CD4-positive, alpha-beta T cell (primary cell): Measurements from ENCODE around the gene RMDN2. TPM values are rescaled to one million over a fixed set of nuclear protein-coding genes. Genes with fewer than 3 reads are reported as not detected.

Experiments
- ATAC-seq: fragments of 200-7000 bp; cut with Tn5 transposase; one replicate; pipeline ENCODE4 v1.10.0; 2022; ENCODE audit warnings: mild to moderate bottlenecking; ENCODE audit not compliant: poor library complexity
- CTCF ChIA-PET: fragments of 350-600 bp; sonication (Branson Sonifier 250); formaldehyde crosslinking; loops from one replicate; lab custom pipeline; 2021; ENCODE audit warnings: antibody characterized with exemption, inconsistent platforms; lab: Charles Lee
- POLR2A ChIA-PET: fragments of 350-600 bp; sonication (Branson Sonifier 250); formaldehyde crosslinking; loops from one replicate; lab custom pipeline; 2021; ENCODE audit warnings: antibody characterized with exemption, inconsistent platforms; lab: Charles Lee
- DNase-seq, 14 experiments: peaks; one replicate each; pipeline ENCODE4 v3.0.0-alpha.2; 2013 to 2020; ENCODE audit warnings: mixed read lengths in 2 of 14
- H3K27ac ChIP-seq, 2 donors: one replicate each; pipeline versions ENCODE4 v1.5.1 to v1.7.0; 2013; ENCODE audit warnings: low read length in 2 of 2, low read depth in 1 of 2, mild to moderate bottlenecking in 1 of 2
- H3K27me3 ChIP-seq, 2 experiments: 1 replicate in 1 of 2; 2 replicates in 1 of 2; pipeline versions ENCODE4 v1.6.1 to v1.7.0; 2013; ENCODE audit warnings: low read length in 2 of 2, control low read depth in 1 of 2, mild to moderate bottlenecking in 1 of 2, moderate library complexity in 1 of 2; ENCODE audit not compliant: insufficient read depth in 2 of 2, control insufficient read depth in 1 of 2
- H3K36me3 ChIP-seq: one replicate; pipeline ENCODE4 v1.6.1; 2013; ENCODE audit warnings: low read length, control low read depth; ENCODE audit not compliant: insufficient read depth
- H3K4me1 ChIP-seq: one replicate; pipeline ENCODE4 v1.6.1; 2013; ENCODE audit warnings: low read length, control low read depth; ENCODE audit not compliant: insufficient read depth
- H3K4me3 ChIP-seq: one replicate; pipeline ENCODE4 v1.5.1; 2013; ENCODE audit warnings: mild to moderate bottlenecking, low read length, moderate library complexity
- H3K9me3 ChIP-seq, 2 experiments: 1 replicate in 1 of 2; 2 replicates in 1 of 2; pipeline versions ENCODE4 v1.6.1 to v1.7.0; 2013; ENCODE audit warnings: low read length in 2 of 2, mild to moderate bottlenecking in 2 of 2, control low read depth in 1 of 2, moderate library complexity in 1 of 2; ENCODE audit not compliant: control insufficient read depth in 1 of 2, insufficient read depth in 1 of 2
- H3K27ac Mint-ChIP-seq: one replicate; pipeline ENCODE4 v1.8.0; 2020; ENCODE audit warnings: mixed read lengths
- H3K27me3 Mint-ChIP-seq: one replicate; pipeline ENCODE4 v1.8.0; 2021; ENCODE audit warnings: mixed read lengths
- H3K36me3 Mint-ChIP-seq: one replicate; pipeline ENCODE4 v1.8.0; 2021; ENCODE audit warnings: low read depth, mixed read lengths
- H3K4me1 Mint-ChIP-seq: one replicate; pipeline ENCODE4 v1.8.0; 2021; ENCODE audit warnings: low read depth, mixed read lengths
- H3K4me3 Mint-ChIP-seq: one replicate; pipeline ENCODE4 v1.8.0; 2020; ENCODE audit warnings: mild to moderate bottlenecking, mixed read lengths
- H3K9me3 Mint-ChIP-seq: one replicate; pipeline ENCODE4 v1.8.0; 2020; ENCODE audit warnings: mixed read lengths
- intact Hi-C, 2 experiments: fragments of 100-400 bp; cut with DNase I in 1 of 2; cut with micrococcal nuclease in 1 of 2; formaldehyde crosslinking; loops; one replicate each; pipeline versions ENCODE4 v1.15.1 to v1.9.0; 2023 to 2025; cut with DNase I, micrococcal nuclease
- total RNA-seq, 174 experiments: library from RNA in 2 of 174; stranded (reverse) in 2 of 174; gene quantifications; one replicate each; pipeline ENCODE4 v1.2.3 and lab custom pipeline; 2021 to 2026
- TF ChIP-seq, protein P1 (sequence below): fragments of 200-600 bp; IDR thresholded peaks from one replicate; pipeline ENCODE4 v1.8.0; 2022; ENCODE audit warnings: antibody characterized with exemption, mild to moderate bottlenecking

RMDN2 gene
- total RNA-seq, 2 experiments from 2014 or later = 2.4 to 3.3 TPM

DNA sequence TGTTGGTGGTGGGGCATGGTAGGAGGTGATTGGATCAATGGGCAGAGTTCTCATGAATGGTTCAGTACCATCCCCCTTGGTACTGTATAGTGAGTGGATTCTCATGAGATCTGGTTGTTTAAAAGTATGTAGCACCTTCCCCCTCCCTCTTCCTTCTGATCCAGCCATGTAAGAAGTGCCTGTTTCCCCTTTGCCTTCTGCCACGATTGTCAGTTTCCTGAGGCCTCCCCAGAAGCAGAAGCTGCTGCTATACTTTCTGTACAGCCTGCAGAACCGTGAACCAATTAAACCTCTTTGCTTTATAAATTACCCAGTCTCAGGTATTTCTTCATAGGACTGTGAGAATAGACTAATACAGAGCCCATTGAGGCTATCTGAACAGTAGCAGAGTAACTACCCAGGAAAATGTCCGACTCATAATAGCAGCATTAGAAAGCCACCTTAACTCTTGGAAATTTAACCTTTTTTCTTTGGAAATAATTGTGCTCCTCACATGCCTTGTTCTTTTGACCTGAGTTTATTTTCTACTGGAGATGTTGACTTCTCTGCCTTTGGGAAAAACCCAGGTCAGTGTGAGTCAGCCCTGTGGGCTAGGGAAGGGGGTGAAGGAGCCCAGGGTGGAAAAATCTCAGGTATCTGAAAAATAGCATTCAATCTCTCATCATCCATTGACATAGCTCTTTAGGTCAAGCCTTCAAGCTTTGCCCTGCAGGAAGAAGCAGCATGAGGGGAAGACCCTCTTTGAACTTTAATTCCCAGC, 132.7 kb downstream of the RMDN2 start:
- TF ChIP-seq, protein P1, sequence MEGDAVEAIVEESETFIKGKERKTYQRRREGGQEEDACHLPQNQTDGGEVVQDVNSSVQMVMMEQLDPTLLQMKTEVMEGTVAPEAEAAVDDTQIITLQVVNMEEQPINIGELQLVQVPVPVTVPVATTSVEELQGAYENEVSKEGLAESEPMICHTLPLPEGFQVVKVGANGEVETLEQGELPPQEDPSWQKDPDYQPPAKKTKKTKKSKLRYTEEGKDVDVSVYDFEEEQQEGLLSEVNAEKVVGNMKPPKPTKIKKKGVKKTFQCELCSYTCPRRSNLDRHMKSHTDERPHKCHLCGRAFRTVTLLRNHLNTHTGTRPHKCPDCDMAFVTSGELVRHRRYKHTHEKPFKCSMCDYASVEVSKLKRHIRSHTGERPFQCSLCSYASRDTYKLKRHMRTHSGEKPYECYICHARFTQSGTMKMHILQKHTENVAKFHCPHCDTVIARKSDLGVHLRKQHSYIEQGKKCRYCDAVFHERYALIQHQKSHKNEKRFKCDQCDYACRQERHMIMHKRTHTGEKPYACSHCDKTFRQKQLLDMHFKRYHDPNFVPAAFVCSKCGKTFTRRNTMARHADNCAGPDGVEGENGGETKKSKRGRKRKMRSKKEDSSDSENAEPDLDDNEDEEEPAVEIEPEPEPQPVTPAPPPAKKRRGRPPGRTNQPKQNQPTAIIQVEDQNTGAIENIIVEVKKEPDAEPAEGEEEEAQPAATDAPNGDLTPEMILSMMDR = no peak
- H3K36me3 ChIP-seq = no peaks in the 10 kb centered on the region
- Mint-ChIP-seq H3K4me3 (no peak overlapping the region), H3K27me3 (peaks cover 34% of the 10 kb centered on the region), H3K4me1 (peaks cover 6% of the 10 kb centered on the region), H3K9me3 (no peaks in the 10 kb centered on the region), H3K27ac (no peak overlapping the region), H3K36me3 (no peaks in the 10 kb centered on the region)
- ChIA-PET CTCF (interaction anchor here (0.6 kb wide), 1 partner anchor 43 kb away, joined by 3 read pairs; no protein-coding TSS in a partner anchor), POLR2A (no interaction called here)
- intact Hi-C loops = no loop called here
- DNase-seq (no peak), ATAC-seq (no peak)
- no peak overlapping the region for H3K27ac ChIP-seq
- no peak overlapping the region for H3K4me3 ChIP-seq
- peaks cover 4 to 7% of the 10 kb centered on the region in 2 experiments for H3K27me3 ChIP-seq
- no peaks in the 10 kb centered on the region for H3K4me1 ChIP-seq
- no peaks in the 10 kb centered on the region for H3K9me3 ChIP-seq

DNA sequence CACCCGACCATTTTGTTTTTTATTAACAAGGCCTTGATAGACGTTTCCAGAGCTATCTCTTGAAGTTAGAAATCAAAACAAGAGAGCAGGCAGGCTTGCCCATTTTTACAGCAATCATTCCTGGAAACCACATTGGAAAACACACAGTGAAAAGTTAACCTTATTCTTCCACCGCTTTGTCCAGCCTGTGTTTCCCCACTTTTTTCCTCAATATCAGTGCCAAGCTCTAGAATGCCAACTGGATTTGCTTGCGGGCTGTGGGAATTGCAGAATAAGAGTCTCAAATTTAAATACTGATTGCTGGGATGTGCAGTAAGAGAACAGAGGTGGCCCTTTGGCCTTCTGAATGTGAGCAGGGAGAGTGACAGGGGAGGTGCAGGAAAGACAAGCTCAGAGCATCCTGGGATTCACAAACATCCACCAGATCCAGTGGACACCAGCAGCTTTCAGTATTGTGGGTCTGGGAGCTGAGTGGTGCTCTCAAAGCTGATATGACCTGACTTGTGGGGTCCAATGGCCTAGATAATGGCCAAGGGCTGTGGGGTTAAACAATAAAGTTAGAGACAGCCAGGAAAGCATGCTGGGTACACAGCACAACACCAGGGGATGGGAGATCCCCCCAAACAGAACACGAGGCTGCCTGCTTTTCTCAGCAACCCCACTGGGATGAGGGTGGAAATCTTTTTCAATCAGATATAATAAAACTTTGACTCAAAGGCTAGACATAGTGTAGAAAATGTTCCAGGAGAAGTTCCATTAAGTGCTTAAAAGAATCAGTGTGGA, 135.3 kb downstream of the RMDN2 start:
- H3K36me3 ChIP-seq = no peaks in the 10 kb centered on the region
- ChIA-PET CTCF (no interaction called here), POLR2A (no interaction called here)
- no peaks in the 10 kb centered on the region for H3K4me1 ChIP-seq
- H3K4me1 Mint-ChIP-seq = peaks cover 6% of the 10 kb centered on the region
- no peaks in the 10 kb centered on the region for H3K36me3 Mint-ChIP-seq
- no peak overlapping the region for H3K27ac Mint-ChIP-seq
- no peak overlapping the region for H3K4me3 Mint-ChIP-seq
- DNase-seq = no peak
- H3K27me3 Mint-ChIP-seq = peaks cover 24% of the 10 kb centered on the region
- peaks cover 0 to 3% of the 10 kb centered on the region in 2 experiments for H3K27me3 ChIP-seq
- TF ChIP-seq, protein P1 = no peak
- intact Hi-C loops = no loop called here
- no peak for ATAC-seq
- no peaks in the 10 kb centered on the region for H3K9me3 ChIP-seq
- no peak overlapping the region for H3K27ac ChIP-seq
- no peaks in the 10 kb centered on the region for H3K9me3 Mint-ChIP-seq
- H3K4me3 ChIP-seq = no peak overlapping the region

DNA sequence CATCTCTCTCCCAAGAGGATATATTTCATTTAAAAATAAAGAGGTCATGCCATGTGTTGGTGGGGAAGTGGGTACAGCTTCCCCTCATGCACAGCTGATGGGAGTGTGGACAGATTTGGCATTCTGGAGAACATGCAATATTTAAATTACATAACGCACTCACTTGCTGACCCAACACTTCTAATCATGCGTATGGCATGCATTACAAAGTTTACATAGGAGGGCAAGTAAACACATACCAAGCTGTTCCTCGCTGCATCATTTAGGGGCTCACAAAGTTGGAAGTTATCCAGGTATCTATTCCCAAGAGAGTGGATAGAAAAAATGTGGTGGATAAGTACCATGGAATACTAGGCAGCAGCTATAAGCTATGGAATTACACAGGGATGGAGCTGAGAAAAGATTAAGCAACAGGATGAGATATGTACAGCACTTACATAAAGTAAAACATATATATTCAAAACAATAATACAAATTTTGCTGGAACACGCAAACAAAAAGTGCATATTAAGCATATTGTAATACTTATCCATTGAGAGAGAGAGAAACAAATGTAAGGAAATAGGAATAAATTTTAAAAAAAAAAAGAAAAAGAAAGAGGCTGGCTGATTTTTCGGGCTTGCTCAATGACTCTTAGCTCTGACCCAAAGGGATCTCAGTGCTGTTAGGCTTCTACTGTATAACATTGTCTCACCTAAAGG, 139.9 kb downstream of the RMDN2 start:
- ATAC-seq (no peak), DNase-seq (no peak)
- Histone ChIP-seq H3K27ac (no peak overlapping the region), H3K4me3 (no peak overlapping the region), H3K4me1 (no peaks in the 10 kb centered on the region), H3K36me3 (no peaks in the 10 kb centered on the region), H3K9me3 (no peaks in the 10 kb centered on the region), H3K27me3 (no peaks in the 10 kb centered on the region)
- no peak overlapping the region for H3K4me3 Mint-ChIP-seq
- H3K4me1 Mint-ChIP-seq = no peaks in the 10 kb centered on the region
- ChIA-PET CTCF (no interaction called here), POLR2A (no interaction called here)
- H3K27me3 Mint-ChIP-seq = peaks cover 13% of the 10 kb centered on the region
- no peaks in the 10 kb centered on the region for H3K36me3 Mint-ChIP-seq
- H3K9me3 Mint-ChIP-seq = no peaks in the 10 kb centered on the region
- TF ChIP-seq, protein P1 = no peak
- no peak overlapping the region for H3K27ac Mint-ChIP-seq
- intact Hi-C loops = no loop called here
